Activated CD4-positive, CD25-positive, alpha-beta regulatory T cell (primary cell): ENCODE data around the gene YIPF5.
A peak's percentile ranks its signal among the peaks of the same experiment; 100 is the strongest.

Source experiments
- DNase-seq, 4 experiments: peaks; one replicate each; lab custom pipeline; 2025; lab: John Stamatoyannopoulos, UW

Gene YIPF5

DNA sequence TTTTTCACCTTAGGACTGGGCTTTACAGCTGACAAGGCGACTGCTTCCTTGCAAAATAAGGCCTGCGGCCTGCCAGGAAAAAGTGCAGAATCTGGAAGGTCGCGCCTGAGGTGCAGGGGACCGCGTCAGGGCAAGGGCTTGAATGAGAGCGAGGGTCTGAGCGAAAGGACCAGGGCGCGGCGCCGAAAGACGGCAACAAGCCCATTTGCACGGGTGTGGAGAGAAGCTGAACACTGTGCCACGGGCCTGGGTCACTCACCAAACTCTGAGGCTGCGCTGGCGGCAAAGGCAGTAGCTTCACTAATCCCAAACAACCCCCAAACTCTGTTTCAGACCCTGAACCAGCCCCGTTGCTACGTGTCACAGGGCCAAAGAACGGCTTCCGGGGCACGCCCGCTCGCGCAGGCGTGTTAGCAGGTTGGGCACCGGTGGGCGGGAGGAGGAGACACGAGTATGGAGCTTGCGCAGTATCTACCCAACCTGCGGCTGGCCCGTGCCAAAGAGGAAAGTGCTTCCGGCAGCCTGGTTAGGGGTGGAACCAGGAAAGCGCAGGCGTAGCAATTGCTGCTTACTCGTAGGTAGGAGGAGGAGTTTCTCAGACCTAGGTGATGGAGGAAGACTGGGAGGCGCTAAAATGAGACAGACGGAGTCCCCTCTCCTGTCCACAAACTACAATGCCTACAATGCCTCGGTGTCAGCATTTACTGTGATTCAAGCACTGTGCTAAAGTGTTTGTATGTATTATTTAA is at the start of gene YIPF5, which contains the start of gene KCTD16:
Gene YIPF5 (minus strand): TSS at position 384 of the 749 bp plus-strand sequence. CDS start 704 bp downstream, outside the sequence.
Gene KCTD16 (plus strand): TSS at position 598 of the 749 bp plus-strand sequence.
- DNase-seq = peak; percentile 89 to 93 (median 92)

GRCh38 chr5:144219869-144220268 is 49.4 kb upstream of the YIPF5 start:
- no peak for DNase-seq

GRCh38 chr5:144210655-144211054 is 40.2 kb upstream of the YIPF5 start:
- DNase-seq = no peak

DNA sequence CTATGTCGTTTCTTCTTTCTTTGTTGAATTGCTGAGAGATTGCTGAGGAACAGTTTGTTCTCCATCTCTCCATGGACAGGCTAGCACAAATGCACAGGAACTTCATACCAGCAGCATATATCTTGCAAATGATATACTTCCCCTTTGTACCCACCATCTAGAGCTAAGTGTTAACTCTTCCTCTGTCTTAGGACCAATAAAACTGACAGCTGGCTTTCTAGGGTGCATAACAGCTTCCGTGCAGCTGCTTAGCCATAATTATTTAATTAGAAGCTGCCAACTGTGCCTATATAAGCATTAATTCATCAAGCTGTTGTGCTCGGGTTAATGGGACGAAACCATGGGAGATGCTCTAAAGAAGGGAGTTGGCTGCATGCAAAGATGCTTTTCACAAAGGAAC is 38.9 kb upstream of the YIPF5 start:
- DNase-seq = no peak

DNA sequence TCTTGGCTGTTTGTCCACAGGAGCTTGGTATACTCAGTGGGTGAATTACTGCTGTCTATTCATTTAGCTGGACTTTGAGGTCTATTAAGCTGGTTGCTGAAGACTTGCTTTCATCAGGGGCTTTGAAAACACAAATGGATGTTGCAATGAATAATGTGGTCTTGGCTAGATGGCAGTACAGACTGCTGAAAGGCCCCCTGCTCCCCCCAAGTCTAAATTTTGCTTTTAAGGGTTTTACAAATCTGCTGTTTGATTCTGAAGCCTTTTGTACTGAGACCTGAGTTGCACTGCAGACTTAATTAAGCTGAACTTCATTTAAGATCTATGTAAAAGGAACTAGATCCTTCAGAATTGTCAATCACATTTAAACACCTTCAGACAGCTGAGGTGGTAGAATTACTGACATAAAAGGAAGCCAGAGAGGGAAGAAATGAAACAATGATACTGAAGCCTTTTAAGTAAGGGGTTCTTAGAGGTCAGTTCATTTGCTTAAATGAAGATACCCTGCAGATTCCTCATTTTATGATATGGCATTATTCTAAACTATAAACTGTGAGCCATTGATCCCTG is 37.5 kb upstream of the YIPF5 start:
- DNase-seq = no peak

GRCh38 chr5:144206141-144206540 is 35.7 kb upstream of the YIPF5 start:
- DNase-seq = no peak

DNA sequence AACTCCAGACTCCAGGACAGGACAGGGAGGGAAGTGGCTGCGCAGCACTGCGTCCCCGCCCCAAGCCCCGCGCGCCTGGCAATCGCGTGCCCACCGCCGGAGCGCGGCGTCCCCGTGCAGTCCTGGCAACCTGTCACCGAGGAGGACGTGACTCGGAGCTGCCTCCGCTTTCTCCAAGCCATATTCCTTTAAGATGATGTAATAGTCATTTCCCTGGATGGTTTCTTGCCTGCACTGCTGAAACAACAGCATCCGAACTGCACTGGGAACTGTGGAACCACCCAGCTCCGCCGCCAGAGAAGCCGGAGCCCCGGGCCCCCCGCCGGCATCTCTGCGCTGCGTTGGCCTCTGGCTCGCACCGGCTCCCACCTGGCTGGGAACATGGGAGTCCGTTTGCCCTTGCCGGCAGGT is 34.7 kb upstream of the YIPF5 start:
- DNase-seq = no peak

DNA sequence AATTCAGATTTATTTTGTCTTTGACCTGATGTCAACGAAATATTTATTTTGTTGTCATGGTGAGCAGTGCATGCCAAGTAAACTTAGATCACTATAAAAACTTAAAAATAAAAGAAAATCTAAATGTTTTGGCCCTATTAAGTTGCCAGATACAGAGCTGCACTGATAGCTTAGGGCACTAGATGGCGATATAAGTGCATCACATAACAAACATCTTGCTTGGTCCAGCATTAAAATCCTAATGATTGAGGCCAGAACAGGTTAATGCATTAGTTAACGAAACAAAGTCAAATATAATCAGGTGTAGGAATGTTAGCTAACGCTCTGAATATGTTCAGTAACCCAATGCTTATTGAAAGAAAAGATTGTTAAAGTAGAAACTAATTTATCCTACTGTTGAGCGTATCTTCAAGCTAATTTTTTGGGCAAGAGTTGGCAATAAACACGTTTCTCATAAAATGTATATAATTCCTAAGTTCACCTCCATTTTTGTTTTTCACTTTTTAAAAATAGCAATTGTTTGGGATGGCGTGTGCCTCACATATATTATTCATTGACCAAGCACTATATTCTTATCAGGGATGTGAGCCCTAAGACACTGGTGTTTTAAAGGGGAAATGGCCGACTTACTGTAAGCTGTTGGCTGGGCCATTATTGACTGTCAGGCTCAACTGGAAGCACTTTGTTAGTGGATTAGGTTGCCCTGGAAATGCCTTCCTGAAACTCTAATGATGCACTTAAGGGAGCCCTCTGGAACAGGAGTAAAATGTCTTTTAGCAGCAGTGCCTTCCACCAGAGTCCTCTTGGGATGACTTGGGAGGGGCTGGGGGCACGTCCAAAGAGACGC is 33.5 kb upstream of the YIPF5 start:
- no peak for DNase-seq

GRCh38 chr5:144202726-144203125 is 32.3 kb upstream of the YIPF5 start:
- no peak for DNase-seq

- DNase-seq = no peak
These were observed 31.6 kb upstream of the YIPF5 start for GRCh38 chr5:144202072-144202471.

DNA sequence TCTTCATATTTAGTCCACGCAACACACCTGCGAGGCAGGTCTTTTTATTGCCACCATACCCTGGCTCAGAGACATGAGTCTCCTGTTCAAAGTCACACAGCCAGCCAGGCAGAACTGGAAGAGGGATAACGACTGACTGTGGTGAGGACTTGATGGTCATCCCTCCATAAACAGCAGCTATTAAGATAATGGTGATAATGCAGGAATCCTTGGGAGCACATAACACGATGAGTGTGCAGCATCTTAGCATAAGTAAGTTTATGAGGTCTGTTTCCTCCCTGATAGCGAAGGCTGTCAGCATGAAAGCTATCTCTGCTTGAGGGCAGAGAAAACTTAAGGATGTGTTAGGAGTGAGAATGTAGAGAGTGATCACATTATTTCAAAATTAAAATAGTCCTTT is 31.1 kb upstream of the YIPF5 start:
- DNase-seq = no peak

- DNase-seq = no peak
These were observed 27.9 kb upstream of the YIPF5 start for GRCh38 chr5:144198386-144198785.

GRCh38 chr5:144196612-144197011 is 26.2 kb upstream of the YIPF5 start:
- DNase-seq = no peak

DNA sequence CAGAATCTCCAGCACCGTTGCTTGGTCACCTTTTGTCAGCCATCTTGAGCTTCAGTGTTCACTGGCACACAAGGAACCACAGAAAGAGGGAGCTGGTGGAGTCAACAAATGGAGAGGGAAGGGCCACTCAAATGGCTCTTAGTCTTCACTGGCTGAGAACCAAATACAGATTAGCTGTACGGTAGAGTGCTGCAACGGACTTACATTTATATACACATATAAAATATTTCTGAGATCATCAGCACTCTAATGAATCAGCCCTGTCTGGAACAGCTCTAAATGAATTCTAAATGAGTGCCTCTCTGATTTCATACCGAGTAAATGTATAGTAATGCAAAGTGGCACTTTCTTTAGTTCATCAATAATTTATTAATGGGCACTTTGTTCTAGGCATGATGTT is 25.0 kb upstream of the YIPF5 start:
- no peak for DNase-seq

DNA sequence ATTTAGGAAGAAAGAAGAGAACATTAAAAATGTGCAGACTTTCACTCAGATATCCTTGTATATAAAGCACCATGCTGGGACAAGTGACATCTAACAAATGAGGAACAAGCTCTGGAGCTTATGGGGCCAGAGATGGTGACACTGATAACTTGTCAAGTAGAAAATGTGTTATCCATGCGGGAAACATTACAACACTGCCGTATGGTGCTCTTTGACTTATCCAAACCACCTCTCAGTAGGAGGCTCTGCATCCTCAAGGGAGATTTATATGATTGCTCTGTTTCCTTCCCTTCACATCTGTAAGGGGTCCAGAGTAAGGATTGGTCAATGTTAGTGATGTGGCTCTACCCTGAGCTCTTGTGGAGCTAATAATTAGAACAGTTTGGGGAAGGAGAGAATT is 23.7 kb upstream of the YIPF5 start:
- DNase-seq = no peak

DNA sequence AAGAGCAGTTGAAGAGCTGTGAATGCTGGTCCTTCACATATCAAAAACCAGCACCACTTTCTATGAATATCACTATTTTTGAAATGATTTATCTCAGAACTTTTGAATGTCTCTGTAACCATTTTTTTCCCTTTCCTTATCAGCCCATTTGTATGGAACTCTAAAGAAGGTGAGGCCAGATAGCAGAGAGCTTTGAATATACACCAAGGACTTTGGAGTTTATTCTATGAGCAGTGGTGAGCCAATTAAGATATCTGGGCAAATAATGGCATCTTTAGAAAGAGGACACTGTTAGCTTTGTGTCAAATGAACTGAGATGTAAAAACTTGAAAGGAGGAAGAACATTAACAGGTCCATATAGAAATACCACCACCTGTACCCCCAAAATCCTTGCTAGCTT is 22.2 kb upstream of the YIPF5 start:
- no peak for DNase-seq

DNA sequence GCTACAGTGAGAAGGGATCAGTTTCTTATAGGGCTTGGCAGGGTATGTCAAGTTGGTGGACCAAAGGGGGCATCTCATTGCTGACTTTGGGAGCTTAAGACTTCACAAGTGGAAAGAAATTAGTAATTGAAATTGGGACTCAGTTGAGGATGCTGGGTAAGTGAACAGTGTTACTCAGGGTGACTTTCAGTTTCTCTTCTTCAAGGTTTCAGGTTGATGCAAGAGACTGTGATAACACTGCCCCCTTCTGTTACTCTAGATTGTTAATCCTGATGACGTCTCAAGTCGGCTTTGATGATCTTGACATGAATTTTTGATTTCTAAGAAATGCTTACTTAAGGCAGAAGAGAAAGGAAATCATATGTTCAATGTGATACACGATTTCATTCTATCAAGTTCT is 21.5 kb upstream of the YIPF5 start:
- DNase-seq = peak in 1 of 4 experiments; percentile 7

DNA sequence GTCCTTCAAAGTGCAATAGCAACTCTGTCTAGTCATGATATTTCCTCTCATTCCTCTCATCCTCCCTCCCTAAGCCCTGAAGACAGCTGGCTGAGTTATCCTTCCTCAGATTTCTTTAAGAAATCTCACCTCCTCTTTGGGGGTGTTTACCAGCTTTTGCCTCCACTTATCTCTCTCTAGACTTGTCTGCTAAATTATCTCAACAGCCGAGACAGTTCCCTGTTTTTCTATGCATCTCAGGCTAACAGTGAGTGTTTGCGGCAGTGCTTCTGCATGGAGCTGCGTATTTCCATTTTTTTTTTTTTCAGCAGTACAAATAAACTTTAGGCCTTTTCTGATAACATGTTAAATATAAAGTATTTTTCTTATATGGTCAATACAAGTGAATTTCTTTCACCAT is 21.1 kb upstream of the YIPF5 start:
- no peak for DNase-seq

DNA sequence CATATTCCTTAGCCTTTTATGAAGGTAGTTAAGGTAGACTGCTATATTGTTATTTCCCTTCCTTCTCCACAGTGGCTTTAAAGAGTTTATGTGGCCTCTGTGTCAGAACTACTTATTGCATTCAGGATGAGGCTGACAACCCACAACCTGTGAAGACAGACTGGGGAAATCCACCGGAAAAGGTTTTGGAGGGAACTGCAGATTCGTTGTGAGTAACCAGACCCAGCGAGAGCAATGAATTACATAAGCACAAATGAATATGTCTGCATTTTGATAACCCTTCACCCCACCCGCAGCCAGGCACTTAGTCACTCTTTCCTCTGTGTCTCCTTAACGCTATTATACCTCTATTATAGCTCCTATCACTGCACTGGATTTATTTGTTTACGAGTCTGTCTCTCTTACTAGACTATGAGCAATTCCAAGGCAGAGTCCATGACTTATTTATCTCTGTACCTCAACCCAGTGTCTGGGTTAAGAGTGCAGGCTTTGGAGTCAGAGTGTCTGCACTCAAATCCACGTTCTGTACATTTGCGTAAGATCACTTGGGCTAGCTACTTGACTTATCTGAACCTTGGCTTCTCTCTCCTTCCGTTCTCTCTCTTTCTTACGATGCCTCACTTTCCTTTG is 19.5 kb upstream of the YIPF5 start:
- DNase-seq = peak; percentile 14 to 48 (median 34)

DNA sequence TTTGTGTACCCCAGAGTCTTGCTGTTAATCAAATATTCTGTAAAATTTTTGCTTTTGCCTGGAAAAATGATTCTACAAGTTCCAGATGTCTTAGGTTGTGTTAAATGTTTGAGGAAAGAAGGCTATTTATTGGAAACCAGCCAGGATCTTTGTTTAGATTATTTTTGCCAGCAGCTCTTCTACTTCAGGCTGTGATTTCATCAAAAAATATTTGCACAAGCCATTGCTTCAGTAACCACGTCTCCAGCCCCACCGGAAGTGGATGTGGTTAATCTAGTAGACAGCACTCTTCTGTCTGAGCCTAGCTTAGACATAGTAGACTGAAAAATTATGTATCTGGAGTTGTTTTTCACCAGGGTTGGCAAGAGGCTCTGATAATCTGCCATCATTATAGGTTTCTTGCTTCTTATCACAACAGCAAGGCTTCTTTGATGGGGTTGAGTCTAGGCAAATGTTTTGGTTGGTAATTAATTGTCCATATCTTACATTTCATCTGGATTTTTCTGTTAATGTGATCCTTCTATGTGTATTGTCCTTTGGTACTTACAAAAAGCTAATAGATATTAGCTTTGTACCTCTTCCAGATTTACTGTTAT is 17.3 kb upstream of the YIPF5 start:
- peak; percentile 12 to 62 (median 44) for DNase-seq

- no peak for DNase-seq
These were observed 12.9 kb upstream of the YIPF5 start for GRCh38 chr5:144183254-144183889.
